SK-N-MC (cell line): ENCODE results near the gene SLC37A3.

Experiments used
- EZH2 ChIP-seq: fragments of 200-600 bp; sonication (generic); IDR thresholded peaks from one replicate; pipeline ENCODE4 v1.6.1; 2017; ENCODE audit warnings: antibody characterized with exemption
- POLR2AphosphoS5 ChIP-seq: IDR thresholded peaks from 2 replicates; pipeline ENCODE4 v1.6.1; 2012; ENCODE audit warnings: mild to moderate bottlenecking, low read depth, low read length, borderline replicate concordance

DNA sequence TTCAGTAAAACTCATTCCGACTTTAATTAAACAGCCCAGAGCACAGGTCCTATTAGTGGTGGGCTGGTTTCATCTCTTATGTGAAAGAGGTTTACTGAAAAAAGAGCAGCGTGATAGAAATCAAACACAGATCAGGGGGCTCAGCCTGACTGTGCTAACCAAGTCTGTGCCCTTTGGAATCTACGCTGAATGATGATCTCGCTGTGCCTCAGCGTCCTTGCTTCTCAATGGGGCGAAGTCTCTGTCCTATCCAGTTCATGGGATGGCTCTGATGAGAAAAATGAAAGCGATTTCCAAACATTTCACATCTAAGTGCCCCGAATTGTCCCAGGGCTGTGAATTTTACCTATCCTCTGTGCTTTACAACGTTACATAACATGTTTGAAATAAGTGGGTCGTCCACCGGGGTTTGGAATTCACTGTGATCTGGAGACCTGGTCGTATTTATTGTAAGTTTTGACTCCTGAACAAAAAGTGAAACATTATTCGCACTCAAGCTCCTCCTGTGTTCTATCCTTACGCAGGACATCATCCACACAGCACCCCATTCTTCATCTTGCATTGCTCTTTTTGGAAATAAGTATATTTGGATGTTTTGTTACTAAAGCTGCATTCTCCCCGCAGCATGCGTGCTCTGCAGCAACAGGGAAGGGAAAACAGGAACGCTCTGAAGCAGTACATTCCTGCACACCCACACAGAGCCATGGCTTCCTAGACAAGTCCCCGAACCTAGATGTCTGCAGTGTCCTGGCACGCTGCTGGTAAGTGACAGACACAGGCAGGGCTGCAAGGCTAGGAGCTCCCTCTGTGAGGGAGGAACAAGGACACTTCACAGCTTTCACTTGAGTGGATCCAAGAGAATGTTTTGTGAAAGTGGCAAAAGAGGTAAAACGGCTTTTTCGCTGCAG lies 83.5 kb downstream of the SLC37A3 start:
- TF ChIP-seq POLR2AphosphoS5 (no peak), EZH2 (no peak)
